ENCODE measurements around the gene MAEL.

- no peak for TF ChIP-seq CTCF (IDR thresholded peaks at IDR 0.05; ENCODE audit: poor library complexity)
- TF ChIP-seq EZH2 (IDR thresholded peaks at IDR 0.05; ENCODE audit: borderline replicate concordance): no peak
These were observed 7.5 kb upstream of the MAEL start for GRCh38 chr1:166981589-166981988.
